DOHH2 (cell line): ENCODE data around the gene GPR176.

Experiments
- EZH2phosphoT487 ChIP-seq: fragments of 200-600 bp; sonication (generic); IDR thresholded peaks from 2 replicates; pipeline ENCODE4 v1.6.1; 2017; ENCODE audit warnings: borderline replicate concordance, mild to moderate bottlenecking, antibody characterized with exemption, low read length, moderate library complexity, mixed read lengths
- TF ChIP-seq, protein P1 (sequence below): fragments of 200-600 bp; sonication (generic); IDR thresholded peaks from one replicate; pipeline ENCODE4 v1.5.1; 2014; ENCODE audit warnings: antibody characterized with exemption, mild to moderate bottlenecking, low read depth, low read length; ENCODE audit not compliant: poor library complexity, severe bottlenecking

- TF ChIP-seq, protein P1, sequence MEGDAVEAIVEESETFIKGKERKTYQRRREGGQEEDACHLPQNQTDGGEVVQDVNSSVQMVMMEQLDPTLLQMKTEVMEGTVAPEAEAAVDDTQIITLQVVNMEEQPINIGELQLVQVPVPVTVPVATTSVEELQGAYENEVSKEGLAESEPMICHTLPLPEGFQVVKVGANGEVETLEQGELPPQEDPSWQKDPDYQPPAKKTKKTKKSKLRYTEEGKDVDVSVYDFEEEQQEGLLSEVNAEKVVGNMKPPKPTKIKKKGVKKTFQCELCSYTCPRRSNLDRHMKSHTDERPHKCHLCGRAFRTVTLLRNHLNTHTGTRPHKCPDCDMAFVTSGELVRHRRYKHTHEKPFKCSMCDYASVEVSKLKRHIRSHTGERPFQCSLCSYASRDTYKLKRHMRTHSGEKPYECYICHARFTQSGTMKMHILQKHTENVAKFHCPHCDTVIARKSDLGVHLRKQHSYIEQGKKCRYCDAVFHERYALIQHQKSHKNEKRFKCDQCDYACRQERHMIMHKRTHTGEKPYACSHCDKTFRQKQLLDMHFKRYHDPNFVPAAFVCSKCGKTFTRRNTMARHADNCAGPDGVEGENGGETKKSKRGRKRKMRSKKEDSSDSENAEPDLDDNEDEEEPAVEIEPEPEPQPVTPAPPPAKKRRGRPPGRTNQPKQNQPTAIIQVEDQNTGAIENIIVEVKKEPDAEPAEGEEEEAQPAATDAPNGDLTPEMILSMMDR = no peak
- TF ChIP-seq EZH2phosphoT487 = no peak
Measured at GRCh38 chr15:39957481-39957880, 37.4 kb upstream of the GPR176 start.
